CD14-positive monocyte (primary cell): ENCODE measurements around the gene CDX2. TPM values are rescaled to one million over a fixed set of nuclear protein-coding genes. Genes with fewer than 3 reads are reported as not detected.

Source experiments
- DNase-seq, 3 donors: peaks; one replicate each; pipeline ENCODE4 v3.0.0-alpha.2; 2011 to 2022
- H2AFZ ChIP-seq: 2 replicates; pipeline ENCODE4 v1.6.0; 2012; ENCODE audit warnings: mild to moderate bottlenecking, low read depth, low read length, inconsistent platforms; ENCODE audit not compliant: insufficient read depth, poor library complexity, severe bottlenecking
- H3K27ac ChIP-seq, 2 donors: 1 replicate in 1 of 2; 2 replicates in 1 of 2; pipeline ENCODE4 v1.5.1; 2012 to 2013; ENCODE audit warnings: low read length in 2 of 2, control low read depth in 1 of 2, inconsistent platforms in 1 of 2, low read depth in 1 of 2, mild to moderate bottlenecking in 1 of 2
- H3K27me3 ChIP-seq, 2 donors: one replicate each; pipeline versions ENCODE4 v1.6.0 to v1.6.1; 2011 to 2013; ENCODE audit warnings: low read length in 2 of 2; ENCODE audit not compliant: control insufficient read depth in 2 of 2, insufficient read depth in 2 of 2
- H3K36me3 ChIP-seq, 2 donors: replicated peaks in 1 of 2; 1 replicate in 1 of 2; 2 replicates in 1 of 2; pipeline versions ENCODE4 v1.5.1 to v1.6.1; 2012 to 2013; ENCODE audit warnings: low read length in 2 of 2, control low read depth in 1 of 2, inconsistent platforms in 1 of 2, mild to moderate bottlenecking in 1 of 2; ENCODE audit not compliant: insufficient read depth in 2 of 2, control insufficient read depth in 1 of 2
- H3K4me1 ChIP-seq, 2 donors: 1 replicate in 1 of 2; 2 replicates in 1 of 2; pipeline versions ENCODE4 v1.5.1 to v1.6.1; 2012 to 2013; ENCODE audit warnings: low read length in 2 of 2, control low read depth in 1 of 2, inconsistent platforms in 1 of 2, mild to moderate bottlenecking in 1 of 2, moderate library complexity in 1 of 2; ENCODE audit not compliant: insufficient read depth in 2 of 2, control insufficient read depth in 1 of 2
- H3K4me2 ChIP-seq: replicated peaks from 2 replicates; pipeline ENCODE3; 2012; ENCODE audit warnings: low read length, moderate library complexity, mild to moderate bottlenecking; ENCODE audit not compliant: poor library complexity, severe bottlenecking; ENCODE audit errors: extremely low read depth
- H3K4me3 ChIP-seq, 3 experiments: fragments of 200-600 bp in 1 of 3; sonication (generic) in 1 of 3; replicated peaks in 1 of 3; 1 replicate in 2 of 3; 2 replicates in 1 of 3; pipeline ENCODE4 v1.5.1; 2011 to 2013; ENCODE audit warnings: low read length in 3 of 3, mild to moderate bottlenecking in 3 of 3, control low read depth in 2 of 3, low read depth in 2 of 3, inconsistent platforms in 1 of 3, moderate library complexity in 1 of 3
- H3K79me2 ChIP-seq: 2 replicates; pipeline ENCODE4 v1.6.0; 2012; ENCODE audit warnings: mild to moderate bottlenecking, control low read depth, inconsistent platforms, low read length, moderate library complexity; ENCODE audit not compliant: insufficient read depth
- H3K9ac ChIP-seq: 2 replicates; pipeline ENCODE4 v1.6.0; 2017; ENCODE audit warnings: low read length, mild to moderate bottlenecking; ENCODE audit not compliant: insufficient read depth, poor library complexity, severe bottlenecking
- H3K9me3 ChIP-seq, 2 donors: replicated peaks in 1 of 2; 1 replicate in 1 of 2; 2 replicates in 1 of 2; pipeline versions ENCODE4 v1.5.1 to v1.6.1; 2012 to 2013; ENCODE audit warnings: low read length in 2 of 2, control low read depth in 1 of 2; ENCODE audit not compliant: control insufficient read depth in 1 of 2, insufficient read depth in 1 of 2
- H4K20me1 ChIP-seq: 2 replicates; pipeline ENCODE4 v1.6.0; 2012; ENCODE audit warnings: mild to moderate bottlenecking, low read length, control low read depth, moderate library complexity; ENCODE audit not compliant: insufficient read depth
- H3K27ac Mint-ChIP-seq, 7 donors: one replicate each; pipeline ENCODE4 v1.8.0; 2020; ENCODE audit warnings: mild to moderate bottlenecking in 7 of 7, mixed read lengths in 7 of 7, moderate library complexity in 6 of 7, inconsistent platforms in 2 of 7
- H3K27me3 Mint-ChIP-seq, 3 donors: one replicate each; pipeline ENCODE4 v1.8.0; 2021 to 2022; ENCODE audit warnings: low read depth in 3 of 3, mild to moderate bottlenecking in 3 of 3, mixed read lengths in 3 of 3, moderate library complexity in 3 of 3, inconsistent platforms in 1 of 3
- H3K36me3 Mint-ChIP-seq, 2 donors: one replicate each; pipeline ENCODE4 v1.8.0; 2020; ENCODE audit warnings: mixed read lengths in 2 of 2, inconsistent platforms in 1 of 2, mild to moderate bottlenecking in 1 of 2
- H3K4me1 Mint-ChIP-seq: one replicate; pipeline ENCODE4 v1.8.0; 2020; ENCODE audit warnings: mild to moderate bottlenecking, mixed read lengths
- H3K4me3 Mint-ChIP-seq, 2 donors: one replicate each; pipeline ENCODE4 v1.8.0; 2020; ENCODE audit warnings: mild to moderate bottlenecking in 2 of 2, mixed read lengths in 2 of 2, moderate library complexity in 1 of 2
- H3K9me3 Mint-ChIP-seq, 7 donors: one replicate each; pipeline ENCODE4 v1.8.0; 2020 to 2022; ENCODE audit warnings: mixed read lengths in 7 of 7, mild to moderate bottlenecking in 6 of 7, moderate library complexity in 6 of 7, inconsistent platforms in 2 of 7
- CTCF ChIP-seq: fragments of 200-600 bp; IDR thresholded peaks from one replicate; pipeline ENCODE4 v1.8.0; 2022; ENCODE audit warnings: antibody characterized with exemption, mild to moderate bottlenecking
- WGBS: methylation state at CpG from one replicate; pipeline ENCODE4 v1.1.5; 2013; ENCODE audit warnings: missing lambda C conversion rate; ENCODE audit not compliant: insufficient coverage; 5-methylcytosine and 5-hydroxymethylcytosine counted together
- intact Hi-C, 2 donors: fragments of 100-400 bp; cut with micrococcal nuclease; formaldehyde crosslinking; loops; one replicate each; pipeline versions ENCODE4 v1.15.0 to v1.15.1; 2023
- polyA plus RNA-seq, 3 donors: library from polyadenylated mRNA; depleted of rRNA in 1 of 3; unstranded in 2 of 3; stranded (reverse) in 1 of 3; fragments of 300-500 nt in 2 of 3; fragments of >200 nt in 1 of 3; fragmentation: Illumina TruSeq in 2 of 3; gene quantifications; 1 replicate in 2 of 3; 2 replicates in 1 of 3; pipeline ENCODE4 v1.2.3, GENCODE V29; 2012 to 2021

Gene CDX2
- polyA plus RNA-seq, 3 donors, result not detected

DNA sequence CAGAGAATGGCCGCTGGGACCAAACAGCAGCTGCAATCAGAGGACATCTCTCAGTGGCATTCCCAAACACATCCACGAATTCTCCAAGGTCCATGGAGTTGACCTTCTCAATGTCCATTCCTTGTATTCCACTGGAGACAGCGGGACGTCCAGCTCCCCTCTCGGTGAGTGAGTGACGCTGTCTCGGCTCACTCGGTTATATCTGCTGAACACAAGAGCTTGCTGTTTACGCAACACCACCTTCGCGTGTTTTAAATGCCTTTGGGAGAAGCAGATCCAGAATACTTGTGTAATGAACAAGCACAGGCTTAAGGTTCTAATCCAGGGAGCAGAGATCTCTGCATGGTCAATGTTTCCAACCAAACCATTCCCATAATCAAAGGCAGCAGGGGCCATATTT, 19.4 kb upstream of the CDX2 start, which contains the start of gene URAD:
Gene URAD (minus strand): TSS at position 174 of the 400 bp plus-strand sequence. CDS start 56 bp downstream, at position 118.
- H3K4me1 Mint-ChIP-seq, result no peaks in the 10 kb centered on the region
- no peak within 1 kb of the TSS for H3K9ac ChIP-seq
- no peak within 1 kb of the TSS for H3K27ac Mint-ChIP-seq
- no peak within 1 kb of the TSS for H3K27ac ChIP-seq
- H3K4me1 ChIP-seq, result no peaks in the 10 kb centered on the region
- no peak within 1 kb of the TSS for H3K4me3 ChIP-seq
- H3K4me3 Mint-ChIP-seq, result no peak within 1 kb of the TSS
- 78% methylated on average over 11 of the region's 11 CpGs for WGBS
- peaks cover 5 to 8% (median 8%) of the 10 kb centered on the region in 3 donors for H3K27me3 Mint-ChIP-seq
- H3K36me3 ChIP-seq, result no peaks in the 10 kb centered on the region
- H2AFZ ChIP-seq, result no peak within 1 kb of the TSS
- no peak within 1 kb of the TSS for H3K4me2 ChIP-seq
- intact Hi-C loops, result loop anchor here in 1 of 2 donors (5.0 to 10.0 kb wide), 2 partner anchors 616 to 1004 kb away; no protein-coding TSS in a partner anchor
- no peak for DNase-seq
- no peaks in the 10 kb centered on the region for H3K9me3 Mint-ChIP-seq
- no peaks in the 10 kb centered on the region for H3K79me2 ChIP-seq
- H3K9me3 ChIP-seq, result no peaks in the 10 kb centered on the region
- H3K36me3 Mint-ChIP-seq, result no peaks in the 10 kb centered on the region
- peaks cover 0 to 2% of the 10 kb centered on the region in 2 donors for H3K27me3 ChIP-seq
- no peaks in the 10 kb centered on the region for H4K20me1 ChIP-seq
- TF ChIP-seq CTCF, result no peak

DNA sequence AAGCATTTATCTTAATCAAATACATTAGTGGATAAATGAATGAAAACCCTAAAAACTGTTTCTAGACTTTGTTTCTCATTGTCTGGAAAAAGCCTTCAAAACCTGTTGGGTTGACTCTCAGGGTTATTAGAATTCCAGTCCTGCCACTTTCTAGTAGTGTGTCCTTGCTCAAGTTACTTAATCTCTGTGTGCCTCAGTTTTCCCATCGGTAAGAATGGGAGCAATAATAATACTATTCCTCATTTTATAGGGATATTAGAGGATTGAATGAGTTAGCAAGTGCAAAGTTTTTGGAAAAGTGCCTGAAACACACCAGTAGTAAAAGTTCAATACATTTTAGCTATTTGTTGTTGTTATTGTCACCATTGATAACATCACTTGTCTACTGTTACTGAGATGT, 16.5 kb upstream of the CDX2 start:
- Histone ChIP-seq H3K27ac (no peak overlapping the region), H2AFZ (no peak overlapping the region), H3K27me3 (peaks cover 23 to 31% of the 10 kb centered on the region in 2 donors), H4K20me1 (no peaks in the 10 kb centered on the region), H3K36me3 (no peaks in the 10 kb centered on the region), H3K79me2 (no peaks in the 10 kb centered on the region), H3K4me3 (no peak overlapping the region), H3K4me2 (no peak overlapping the region), H3K4me1 (peaks cover 0 to 2% of the 10 kb centered on the region in 2 donors), H3K9ac (no peak overlapping the region), H3K9me3 (no peaks in the 10 kb centered on the region)
- no CpG with 5 or more reads among the region's 1 CpG for WGBS
- no peak overlapping the region for H3K4me3 Mint-ChIP-seq
- H3K27ac Mint-ChIP-seq, result no peak overlapping the region
- H3K36me3 Mint-ChIP-seq, result no peaks in the 10 kb centered on the region
- peaks cover 32 to 35% (median 34%) of the 10 kb centered on the region in 3 donors for H3K27me3 Mint-ChIP-seq
- TF ChIP-seq CTCF, result no peak
- peaks cover 0 to 5% (median 0%) of the 10 kb centered on the region in 7 donors for H3K9me3 Mint-ChIP-seq
- DNase-seq, result no peak
- peaks cover 4% of the 10 kb centered on the region for H3K4me1 Mint-ChIP-seq
- intact Hi-C loops, result loop anchor here (2.0 to 10.0 kb wide), 3 partner anchors 159 to 1001 kb away; no protein-coding TSS in a partner anchor
